ENCODE measurements around the gene SART1. TPM values are rescaled to one million over a fixed set of nuclear protein-coding genes. Genes with fewer than 3 reads are reported as not detected.

Gene SART1
- total RNA-seq, 4 donors from 2014 or later, result 27.6 to 35.0 (median 33.1) TPM

GRCh38 chr11:65977621-65978390 is 16.3 kb downstream of the SART1 start:
- Histone ChIP-seq H3K27me3 (no peaks in the 10 kb centered on the region), H3K4me3 (no peak overlapping the region), H3K4me1 (peaks cover 0 to 6% (median 0%) of the 10 kb centered on the region in 3 donors), H3K27ac (no peak overlapping the region), H3K36me3 (peaks cover 23 to 59% (median 25%) of the 10 kb centered on the region in 3 donors), H3K9me3 (no peaks in the 10 kb centered on the region)
- no peak for DNase-seq
- 86 to 96% methylated on average over 8 to 24 of the region's 29 CpGs for WGBS, 2 donors
- intact Hi-C loops (cut with DNase I), result no loop called here
- TF ChIP-seq CTCF (IDR thresholded peaks at IDR 0.05) (no peak), POLR2A (IDR thresholded peaks at IDR 0.05) (no peak)

- Histone ChIP-seq H3K4me3 (no peak overlapping the region), H3K27me3 (no peaks in the 10 kb centered on the region), H3K4me1 (peaks cover 0 to under 1% (median 0%) of the 10 kb centered on the region in 3 donors), H3K27ac (no peak overlapping the region), H3K9me3 (no peaks in the 10 kb centered on the region), H3K36me3 (peaks cover 23 to 51% (median 25%) of the 10 kb centered on the region in 3 donors)
- no peak for DNase-seq
- intact Hi-C loops (cut with DNase I), result no loop called here
- WGBS, 2 donors, result 80 to 92% methylated on average over 4 to 11 of the region's 34 CpGs
- TF ChIP-seq CTCF (IDR thresholded peaks at IDR 0.05) (no peak), POLR2A (IDR thresholded peaks at IDR 0.05) (no peak)
Measured at GRCh38 chr11:65978391-65979238, 17.1 kb downstream of the SART1 start.

GRCh38 chr11:65979261-65979759 is 17.8 kb downstream of the SART1 start:
- intact Hi-C loops (cut with DNase I), result no loop called here
- no peak overlapping the region for H3K27ac ChIP-seq
- H3K4me1 ChIP-seq, result no peaks in the 10 kb centered on the region
- no peak overlapping the region for H3K4me3 ChIP-seq
- H3K9me3 ChIP-seq, result no peaks in the 10 kb centered on the region
- no peak for DNase-seq
- peaks cover 23 to 49% (median 25%) of the 10 kb centered on the region in 3 donors for H3K36me3 ChIP-seq
- 85 to 100% methylated on average over 1 to 7 of the region's 10 CpGs for WGBS, 2 donors
- TF ChIP-seq POLR2A (IDR thresholded peaks at IDR 0.05), result no peak
- TF ChIP-seq CTCF (IDR thresholded peaks at IDR 0.05), result no peak
- H3K27me3 ChIP-seq, result no peaks in the 10 kb centered on the region

GRCh38 chr11:65981101-65981740 is 19.7 kb downstream of the SART1 start:
- H3K27me3 ChIP-seq, result no peaks in the 10 kb centered on the region
- H3K36me3 ChIP-seq, result peaks cover 23 to 39% (median 24%) of the 10 kb centered on the region in 3 donors
- no peaks in the 10 kb centered on the region for H3K9me3 ChIP-seq
- DNase-seq, result no peak
- WGBS, 2 donors, result 69 to 79% methylated on average over 5 to 7 of the region's 12 CpGs
- no peak overlapping the region for H3K27ac ChIP-seq
- no peaks in the 10 kb centered on the region for H3K4me1 ChIP-seq
- TF ChIP-seq POLR2A (IDR thresholded peaks at IDR 0.05) (no peak), CTCF (IDR thresholded peaks at IDR 0.05) (no peak)
- intact Hi-C loops (cut with DNase I), result no loop called here
- H3K4me3 ChIP-seq, result no peak overlapping the region

Measured in esophagus squamous epithelium (tissue), 5 donors.